Lung (tissue), 12 donors: ENCODE results near the gene ANKS1B. TPM values are rescaled to one million over a fixed set of nuclear protein-coding genes. Genes with fewer than 3 reads are reported as not detected.

Experiments used
- ATAC-seq: fragments of 200-7000 bp; cut with Tn5 transposase; one replicate; pipeline ENCODE4 v1.9.1; 2020; ENCODE audit warnings: moderate number of reproducible peaks; ENCODE audit not compliant: insufficient read depth, low FRiP score
- DNase-seq, 3 donors: peaks; one replicate each; pipeline ENCODE4 v3.0.0-alpha.2; 2013 to 2017
- H3K27ac ChIP-seq, 2 donors: one replicate each; pipeline ENCODE4 v1.5.1; 2013; ENCODE audit warnings: mild to moderate bottlenecking in 2 of 2, moderate library complexity in 2 of 2, control low read depth in 1 of 2, inconsistent platforms in 1 of 2, low read depth in 1 of 2, low read length in 1 of 2
- H3K27me3 ChIP-seq, 3 donors: one replicate each; pipeline ENCODE4 v1.5.1; 2013; ENCODE audit warnings: low read length in 2 of 3; ENCODE audit not compliant: control insufficient read depth in 3 of 3, insufficient read depth in 3 of 3
- H3K36me3 ChIP-seq, 4 donors: one replicate each; pipeline ENCODE4 v1.5.1; 2013; ENCODE audit warnings: low read length in 4 of 4, mild to moderate bottlenecking in 1 of 4, moderate library complexity in 1 of 4; ENCODE audit not compliant: control insufficient read depth in 4 of 4, insufficient read depth in 4 of 4
- H3K4me1 ChIP-seq, 5 donors: one replicate each; pipeline ENCODE4 v1.5.1; 2013; ENCODE audit warnings: low read length in 5 of 5, mild to moderate bottlenecking in 2 of 5, moderate library complexity in 1 of 5; ENCODE audit not compliant: control insufficient read depth in 5 of 5, insufficient read depth in 5 of 5
- H3K4me3 ChIP-seq: one replicate; pipeline ENCODE4 v1.5.1; 2013; ENCODE audit warnings: mild to moderate bottlenecking, control low read depth, moderate library complexity
- H3K9ac ChIP-seq, 2 donors: one replicate each; pipeline ENCODE4 v1.5.1; 2013; ENCODE audit warnings: low read length in 2 of 2, control low read depth in 1 of 2; ENCODE audit not compliant: insufficient read depth in 1 of 2
- H3K9me3 ChIP-seq, 4 donors: one replicate each; pipeline ENCODE4 v1.5.1; 2013; ENCODE audit warnings: low read length in 3 of 4, mild to moderate bottlenecking in 1 of 4, moderate library complexity in 1 of 4; ENCODE audit not compliant: control insufficient read depth in 4 of 4, insufficient read depth in 3 of 4
- CTCF ChIP-seq: IDR thresholded peaks from 2 replicates; pipeline ENCODE4 v1.5.1; 2012; ENCODE audit warnings: mild to moderate bottlenecking; ENCODE audit errors: control extremely low read depth, extremely low read depth
- WGBS, 2 donors: extraction: QIAGEN DNeasy Blood & Tissue Kit; methylation state at CpG; one replicate each; pipeline ENCODE4 v1.1.7; 2013; 5-methylcytosine and 5-hydroxymethylcytosine counted together
- polyA plus RNA-seq, 2 donors: library from polyadenylated mRNA; stranded (reverse); fragments of 200-250 nt; gene quantifications; one replicate each; pipeline ENCODE4 v1.2.1, GENCODE V29; 2013
- total RNA-seq, 2 donors: library from RNA; depleted of rRNA in 1 of 2; stranded (reverse); fragments of >200 nt in 1 of 2; gene quantifications; one replicate each; pipeline ENCODE4 v1.2.1, GENCODE V29; 2014 to 2021
- donor health status: control.
- donor health status: control.
- donor health status: Bipolar disorder and iron deficiency.
- donor health status: healthy.
- donor health status: DM: yes; HTN: yes; CAD: no.

The ANKS1B gene
- total and polyA plus RNA-seq, 4 donors, result 0.32 to 10.3 (median 3.7) TPM

GRCh38 chr12:100026241-100026640 lies 41.5 kb upstream of the ANKS1B start:
- no peak for TF ChIP-seq CTCF
- ATAC-seq, result no peak

GRCh38 chr12:100024974-100025555 lies 40.3 kb upstream of the ANKS1B start:
- ATAC-seq, result no peak
- no peak for TF ChIP-seq CTCF
- no peak for DNase-seq
- Histone ChIP-seq H3K9ac (no peak overlapping the region), H3K4me1 (no peaks in the 10 kb centered on the region), H3K27me3 (no peaks in the 10 kb centered on the region), H3K4me3 (no peak overlapping the region), H3K27ac (no peak overlapping the region), H3K36me3 (peaks cover 0 to 1% (median 0%) of the 10 kb centered on the region in 4 donors), H3K9me3 (no peaks in the 10 kb centered on the region)
- 81 to 86% methylated on average over 2 of the region's 2 CpGs for WGBS, 2 donors

More at GRCh38 chr12:100026241-100026640, 41.5 kb upstream of the ANKS1B start:
- Histone ChIP-seq H3K9ac (no peak overlapping the region), H3K4me3 (no peak overlapping the region), H3K4me1 (no peaks in the 10 kb centered on the region), H3K27ac (no peak overlapping the region), H3K36me3 (peaks cover 0 to 1% (median 0%) of the 10 kb centered on the region in 4 donors), H3K9me3 (no peaks in the 10 kb centered on the region), H3K27me3 (no peaks in the 10 kb centered on the region)
- DNase-seq, result peak in 1 of 3 donors; percentile 5
- 83 to 88% methylated on average over 1 of the region's 1 CpG for WGBS, 2 donors

- DNase-seq (no peak), ATAC-seq (no peak)
- 68 to 90% methylated on average over 1 of the region's 1 CpG for WGBS, 2 donors
These were observed 35.6 kb upstream of the ANKS1B start for GRCh38 chr12:100020370-100020769.

More at GRCh38 chr12:100020370-100020769, 35.6 kb upstream of the ANKS1B start:
- Histone ChIP-seq H3K27me3 (no peaks in the 10 kb centered on the region), H3K9ac (no peak overlapping the region), H3K9me3 (no peaks in the 10 kb centered on the region), H3K4me1 (no peaks in the 10 kb centered on the region), H3K4me3 (no peak overlapping the region), H3K36me3 (no peaks in the 10 kb centered on the region), H3K27ac (no peak overlapping the region)
- no peak for TF ChIP-seq CTCF
